CD4-positive, alpha-beta T cell treated with Interleukin-6 at 100 ng/mL for 8 hours (primary cell): ENCODE data around the gene ARHGEF11.

Experiments
- DNase-seq: peaks from one replicate; pipeline ENCODE4 v3.0.0-alpha.2; 2020; ENCODE audit warnings: mixed read lengths, low spot score

The ARHGEF11 gene

GRCh38 chr1:157047062-157047410, 1.5 kb upstream of the ARHGEF11 start:
- DNase-seq: no peak

- no peak for DNase-seq
Observed at GRCh38 chr1:157044326-157044725, 1.2 kb downstream of the ARHGEF11 start.

- DNase-seq: no peak
Observed at GRCh38 chr1:157043685-157044084, 1.9 kb downstream of the ARHGEF11 start.

GRCh38 chr1:157042846-157043245, 2.7 kb downstream of the ARHGEF11 start:
- no peak for DNase-seq

- no peak for DNase-seq
Observed at GRCh38 chr1:157040802-157041201, 4.7 kb downstream of the ARHGEF11 start.

- DNase-seq: no peak
Observed at GRCh38 chr1:157035121-157035520, 10.4 kb downstream of the ARHGEF11 start.

GRCh38 chr1:157034137-157034800, 11.3 kb downstream of the ARHGEF11 start:
- DNase-seq: no peak

GRCh38 chr1:157033357-157033876, 12.1 kb downstream of the ARHGEF11 start:
- DNase-seq: no peak

GRCh38 chr1:157032303-157032702, 13.2 kb downstream of the ARHGEF11 start:
- DNase-seq: no peak

- no peak for DNase-seq
Observed at GRCh38 chr1:157030728-157031127, 14.8 kb downstream of the ARHGEF11 start.

- DNase-seq: no peak
Observed at GRCh38 chr1:157028674-157029073, 16.9 kb downstream of the ARHGEF11 start.

- DNase-seq: no peak
Observed at GRCh38 chr1:157025856-157026255, 19.7 kb downstream of the ARHGEF11 start.

GRCh38 chr1:157025385-157025784, 20.2 kb downstream of the ARHGEF11 start:
- no peak for DNase-seq

GRCh38 chr1:157021688-157022087, 23.9 kb downstream of the ARHGEF11 start:
- no peak for DNase-seq

GRCh38 chr1:157019457-157019856, 26.1 kb downstream of the ARHGEF11 start:
- DNase-seq: no peak

- no peak for DNase-seq
Observed at GRCh38 chr1:157011845-157012244, 33.7 kb downstream of the ARHGEF11 start.

GRCh38 chr1:157008502-157008901, 37.0 kb downstream of the ARHGEF11 start:
- DNase-seq: no peak

GRCh38 chr1:157007306-157007705, 38.2 kb downstream of the ARHGEF11 start:
- DNase-seq: no peak

- DNase-seq: no peak
Observed at GRCh38 chr1:157006676-157007075, 38.9 kb downstream of the ARHGEF11 start.

GRCh38 chr1:157005965-157006364, 39.6 kb downstream of the ARHGEF11 start:
- no peak for DNase-seq

GRCh38 chr1:157004806-157005205, 40.7 kb downstream of the ARHGEF11 start:
- DNase-seq: no peak

GRCh38 chr1:157004327-157004726, 41.2 kb downstream of the ARHGEF11 start:
- DNase-seq: no peak

- no peak for DNase-seq
Observed at GRCh38 chr1:157001304-157001703, 44.2 kb downstream of the ARHGEF11 start.

- no peak for DNase-seq
Observed at GRCh38 chr1:157000686-157001085, 44.9 kb downstream of the ARHGEF11 start.
